ENCODE measurements around the gene LRP1.
A peak's percentile ranks its signal among the peaks of the same experiment; 100 is the strongest.

LRP1 gene

DNA sequence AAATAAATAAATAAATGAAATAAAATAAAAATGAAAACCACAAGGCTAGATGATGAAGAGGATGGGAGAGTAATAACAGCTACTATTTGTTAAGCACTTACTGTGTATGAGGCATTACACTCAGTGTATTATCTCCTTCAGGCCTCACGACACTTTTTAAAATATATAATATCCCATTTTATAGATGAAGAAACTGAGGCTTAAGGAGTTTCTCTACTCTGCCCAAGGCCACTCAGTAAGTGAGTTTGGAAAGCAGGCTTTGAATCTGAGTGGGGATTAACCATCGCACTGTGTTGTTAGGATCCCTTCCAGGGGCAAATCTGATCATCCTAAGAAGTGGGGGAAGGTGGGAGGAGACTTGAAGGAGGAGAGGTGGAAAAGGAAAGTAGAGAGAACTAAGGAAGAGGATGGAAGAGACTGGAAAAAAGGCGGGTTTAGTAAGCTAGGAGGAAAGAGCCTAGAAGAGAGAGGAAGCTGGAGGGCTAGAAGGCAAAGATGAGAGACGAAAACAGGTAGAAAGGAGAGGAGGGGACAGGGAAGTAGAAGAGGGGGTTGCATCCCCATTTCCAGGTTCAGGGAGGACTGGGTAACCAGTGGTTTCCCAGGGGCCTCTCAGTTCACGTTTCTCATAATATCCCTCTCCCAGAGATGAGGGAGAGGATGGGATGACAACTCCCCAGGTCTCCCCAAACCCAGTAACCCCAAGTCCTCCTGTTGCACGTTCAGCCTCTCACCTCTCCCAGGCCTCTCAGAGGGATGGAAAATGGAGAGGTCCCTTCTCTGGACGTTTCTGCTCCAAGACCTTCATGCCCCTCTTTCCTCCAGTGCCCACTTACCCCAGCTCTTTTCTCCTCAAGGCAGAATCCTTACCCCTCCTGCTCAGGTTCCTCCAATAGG lies 18.8 kb upstream of the LRP1 start:
- TF ChIP-seq, protein P1, sequence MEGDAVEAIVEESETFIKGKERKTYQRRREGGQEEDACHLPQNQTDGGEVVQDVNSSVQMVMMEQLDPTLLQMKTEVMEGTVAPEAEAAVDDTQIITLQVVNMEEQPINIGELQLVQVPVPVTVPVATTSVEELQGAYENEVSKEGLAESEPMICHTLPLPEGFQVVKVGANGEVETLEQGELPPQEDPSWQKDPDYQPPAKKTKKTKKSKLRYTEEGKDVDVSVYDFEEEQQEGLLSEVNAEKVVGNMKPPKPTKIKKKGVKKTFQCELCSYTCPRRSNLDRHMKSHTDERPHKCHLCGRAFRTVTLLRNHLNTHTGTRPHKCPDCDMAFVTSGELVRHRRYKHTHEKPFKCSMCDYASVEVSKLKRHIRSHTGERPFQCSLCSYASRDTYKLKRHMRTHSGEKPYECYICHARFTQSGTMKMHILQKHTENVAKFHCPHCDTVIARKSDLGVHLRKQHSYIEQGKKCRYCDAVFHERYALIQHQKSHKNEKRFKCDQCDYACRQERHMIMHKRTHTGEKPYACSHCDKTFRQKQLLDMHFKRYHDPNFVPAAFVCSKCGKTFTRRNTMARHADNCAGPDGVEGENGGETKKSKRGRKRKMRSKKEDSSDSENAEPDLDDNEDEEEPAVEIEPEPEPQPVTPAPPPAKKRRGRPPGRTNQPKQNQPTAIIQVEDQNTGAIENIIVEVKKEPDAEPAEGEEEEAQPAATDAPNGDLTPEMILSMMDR (IDR thresholded peaks at IDR 0.05; ENCODE audit: low read depth, low read length, poor library complexity, severe bottlenecking), result no peak
- no peak for TF ChIP-seq EZH2phosphoT487 (IDR thresholded peaks at IDR 0.05; ENCODE audit: borderline replicate concordance, low read length)
- Histone ChIP-seq H3K36me3 (ENCODE audit: control insufficient read depth, low read length) (peaks cover 62% of the 10 kb centered on the region), H3K9me3 (ENCODE audit: control insufficient read depth, insufficient read depth, low read length) (no peaks in the 10 kb centered on the region), H3K4me2 (ENCODE audit: low read length) (peak overlapping the region; percentile 92), H3K79me2 (ENCODE audit: control insufficient read depth, low read length) (peaks cover 58% of the 10 kb centered on the region), H3K27me3 (ENCODE audit: control insufficient read depth, low read length) (no peaks in the 10 kb centered on the region), H3K9me2 (replicated peaks; ENCODE audit: control insufficient read depth, low read length) (no peaks in the 10 kb centered on the region), H3F3A (ENCODE audit: control insufficient read depth, insufficient read depth) (no peaks in the 10 kb centered on the region), H4K20me1 (ENCODE audit: control insufficient read depth, insufficient read depth, low read depth, low read length) (peaks cover 22% of the 10 kb centered on the region; the same call in 1 of the 2 replicates), H3K4me1 (ENCODE audit: control insufficient read depth, low read length) (peaks cover 42% of the 10 kb centered on the region), H3K27ac (ENCODE audit: low read depth, low read length) (peak overlapping the region; percentile 90), H3K4me3 (ENCODE audit: low read length) (peak overlapping the region; percentile 83)

DNA sequence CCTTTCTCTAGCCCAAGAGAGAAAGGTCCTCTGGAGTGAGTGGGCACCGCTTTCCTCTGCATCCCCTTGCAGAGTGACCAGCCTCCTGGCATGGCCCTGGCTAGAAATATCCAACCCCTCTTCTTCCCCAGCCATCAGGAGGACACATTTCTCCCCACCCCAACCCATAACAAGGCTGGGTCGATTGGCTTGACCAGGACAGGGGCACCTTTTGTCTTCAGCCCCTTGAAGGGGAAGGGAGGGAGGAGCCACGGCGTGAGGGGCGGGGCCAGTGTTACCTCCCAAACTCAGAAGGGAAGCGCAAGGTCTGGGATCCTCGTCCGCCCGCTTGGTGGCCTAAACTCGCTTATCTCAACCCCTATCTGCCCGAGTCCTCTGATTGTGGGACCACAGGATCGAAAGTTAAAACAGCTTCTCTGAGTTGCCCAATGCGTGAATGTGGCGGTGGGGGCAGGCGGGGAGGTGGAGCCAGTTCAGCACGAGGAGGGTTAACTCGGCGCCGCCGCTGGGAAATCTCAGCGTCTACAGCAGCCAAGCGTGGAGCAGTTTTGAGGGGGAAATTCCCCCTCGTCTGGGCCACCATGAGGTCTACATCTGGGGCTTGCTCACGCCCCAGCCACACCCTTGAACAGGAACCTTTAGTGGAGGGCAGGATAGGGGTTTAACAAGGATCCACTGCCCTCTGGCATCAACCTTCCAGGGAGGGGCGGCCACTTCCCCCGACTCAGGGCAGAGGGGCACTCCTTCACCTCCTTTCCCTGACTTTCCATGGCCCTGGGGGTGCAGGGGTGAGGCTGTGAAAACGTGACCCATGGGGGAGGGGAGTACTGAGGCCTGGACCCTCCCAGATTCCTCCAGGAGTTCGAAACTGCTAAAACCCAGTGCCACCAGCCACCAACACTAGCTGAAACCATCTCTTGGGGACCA lies 17.9 kb upstream of the LRP1 start:
- H3K27me3 ChIP-seq (ENCODE audit: control insufficient read depth, low read length), result no peaks in the 10 kb centered on the region
- H3K4me1 ChIP-seq (ENCODE audit: control insufficient read depth, low read length), result peaks cover 42% of the 10 kb centered on the region
- no peaks in the 10 kb centered on the region for H3K9me3 ChIP-seq (ENCODE audit: control insufficient read depth, insufficient read depth, low read length)
- no peaks in the 10 kb centered on the region for H3F3A ChIP-seq (ENCODE audit: control insufficient read depth, insufficient read depth)
- H3K4me3 ChIP-seq (ENCODE audit: low read length), result peak overlapping the region; percentile 83
- H3K9me2 ChIP-seq (replicated peaks; ENCODE audit: control insufficient read depth, low read length), result no peaks in the 10 kb centered on the region
- H3K36me3 ChIP-seq (ENCODE audit: control insufficient read depth, low read length), result peaks cover 53% of the 10 kb centered on the region
- H3K4me2 ChIP-seq (ENCODE audit: low read length), result peak overlapping the region; percentile 92
- peak overlapping the region; percentile 90 for H3K27ac ChIP-seq (ENCODE audit: low read depth, low read length)
- no peak for TF ChIP-seq EZH2phosphoT487 (IDR thresholded peaks at IDR 0.05; ENCODE audit: borderline replicate concordance, low read length)
- TF ChIP-seq, protein P1 (IDR thresholded peaks at IDR 0.05; ENCODE audit: low read depth, low read length, poor library complexity, severe bottlenecking), result peak; percentile 35
- H4K20me1 ChIP-seq (ENCODE audit: control insufficient read depth, insufficient read depth, low read depth, low read length), result peaks cover 22% of the 10 kb centered on the region; the same call in 1 of the 2 replicates
- H3K79me2 ChIP-seq (ENCODE audit: control insufficient read depth, low read length), result peaks cover 58% of the 10 kb centered on the region

DNA sequence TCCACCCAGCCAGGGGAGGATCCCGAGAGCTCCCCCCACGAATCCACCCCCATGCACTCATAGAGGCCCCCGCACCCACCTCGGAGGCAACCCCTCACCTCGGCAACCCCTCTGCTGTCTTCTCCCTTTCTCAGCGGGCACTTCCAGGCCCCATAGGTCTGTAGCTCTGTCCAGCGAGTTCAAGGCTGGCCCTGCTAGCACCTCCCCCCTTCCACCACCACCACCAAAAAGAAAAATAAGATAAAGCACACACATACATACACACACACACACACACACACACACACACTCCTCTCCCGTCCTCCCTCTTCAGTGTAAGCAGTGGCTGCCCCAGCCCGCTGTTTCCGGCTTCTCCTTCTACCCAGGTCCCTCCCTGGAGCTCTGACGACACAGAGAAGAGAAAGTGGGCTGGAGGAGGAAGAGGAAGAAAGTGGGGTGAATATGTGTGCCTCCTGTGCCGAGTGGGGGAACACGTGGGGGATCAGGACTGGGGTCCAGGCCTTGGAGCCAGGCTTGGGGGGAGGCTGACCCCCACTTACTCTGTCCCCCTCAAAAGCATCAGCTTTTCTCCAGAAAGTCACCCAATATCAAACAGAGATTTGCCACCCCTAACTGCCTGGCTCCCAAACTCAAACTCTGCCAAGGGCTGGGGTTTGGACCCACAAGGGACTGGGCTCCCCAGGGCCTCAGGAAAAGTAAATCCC lies 17.1 kb upstream of the LRP1 start, which contains the start of gene STAT6:
Gene STAT6 (minus strand): TSS at position 332 of the 704 bp plus-strand sequence. CDS start 3,084 bp downstream, outside the sequence.
- Histone ChIP-seq H3K27ac (ENCODE audit: low read depth, low read length) (peak within 1 kb of the TSS; percentile 90), H3K4me3 (ENCODE audit: low read length) (peak within 1 kb of the TSS; percentile 83), H4K20me1 (ENCODE audit: control insufficient read depth, insufficient read depth, low read depth, low read length) (peaks cover 22% of the 10 kb centered on the region; the same call in 1 of the 2 replicates), H3K4me1 (ENCODE audit: control insufficient read depth, low read length) (peaks cover 42% of the 10 kb centered on the region), H3K27me3 (ENCODE audit: control insufficient read depth, low read length) (no peaks in the 10 kb centered on the region), H3F3A (ENCODE audit: control insufficient read depth, insufficient read depth) (no peaks in the 10 kb centered on the region), H3K9me2 (replicated peaks; ENCODE audit: control insufficient read depth, low read length) (no peaks in the 10 kb centered on the region), H3K36me3 (ENCODE audit: control insufficient read depth, low read length) (peaks cover 45% of the 10 kb centered on the region), H3K79me2 (ENCODE audit: control insufficient read depth, low read length) (peaks cover 57% of the 10 kb centered on the region), H3K9me3 (ENCODE audit: control insufficient read depth, insufficient read depth, low read length) (no peaks in the 10 kb centered on the region), H3K4me2 (ENCODE audit: low read length) (peak within 1 kb of the TSS; percentile 92)
- TF ChIP-seq EZH2phosphoT487 (IDR thresholded peaks at IDR 0.05; ENCODE audit: borderline replicate concordance, low read length), result no peak
- TF ChIP-seq, protein P1 (IDR thresholded peaks at IDR 0.05; ENCODE audit: low read depth, low read length, poor library complexity, severe bottlenecking), result peak; percentile 26

Measured in DOHH2 (cell line).